PFSK-1 (cell line): Measurements from ENCODE around the gene KRT81.

ENCODE experiments used
- FOXP2 ChIP-seq: optimal IDR thresholded peaks from 2 replicates; pipeline ENCODE3; 2011; ENCODE audit warnings: borderline replicate concordance, control low read depth, inconsistent platforms; ENCODE audit not compliant: insufficient read depth; ENCODE audit errors: extremely low read length, extremely low read depth
- POLR2AphosphoS5 ChIP-seq: IDR thresholded peaks from 2 replicates; pipeline ENCODE4 v1.6.1; 2012; ENCODE audit warnings: low read depth, mild to moderate bottlenecking, control low read depth, low read length, moderate library complexity
- SIN3A ChIP-seq: IDR thresholded peaks from 2 replicates; pipeline ENCODE4 v1.6.1; 2012; ENCODE audit warnings: mild to moderate bottlenecking, low read length, moderate library complexity, borderline replicate concordance; ENCODE audit not compliant: insufficient read depth
- TAF1 ChIP-seq: IDR thresholded peaks from 2 replicates; pipeline ENCODE4 v1.6.1; 2012; ENCODE audit warnings: low read length, control low read depth, borderline replicate concordance; ENCODE audit not compliant: insufficient read depth
- TF ChIP-seq, protein P1 (sequence below), 2 experiments: IDR thresholded peaks; 2 replicates each; pipeline versions ENCODE4 v1.6.1 to v1.8.0; 2011 to 2012; ENCODE audit warnings: low read depth in 2 of 2, low read length in 2 of 2, control low read depth in 1 of 2, inconsistent platforms in 1 of 2, mild to moderate bottlenecking in 1 of 2, moderate library complexity in 1 of 2; ENCODE audit not compliant: insufficient read depth in 1 of 2

The KRT81 gene

DNA sequence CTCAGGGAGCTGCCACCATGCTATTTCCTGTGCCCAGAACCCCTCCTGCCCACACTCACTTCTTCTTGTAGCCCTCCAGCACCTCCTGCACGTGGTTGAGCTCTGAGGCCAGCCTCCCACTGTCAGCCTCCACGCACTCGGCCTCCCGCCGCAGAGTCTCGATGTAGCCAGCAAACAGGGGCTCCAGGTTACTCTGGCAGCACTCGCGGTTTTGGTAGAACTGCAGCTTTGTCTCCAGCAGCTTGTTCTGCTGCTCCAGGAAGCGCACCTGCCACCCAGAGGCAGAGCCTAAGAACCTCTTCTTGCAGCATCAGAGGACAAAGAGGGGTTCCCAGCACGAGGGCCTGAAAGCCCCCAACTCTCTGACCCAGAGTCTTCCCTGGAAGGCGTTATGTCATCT is 27.8 kb upstream of the KRT81 start:
- TF ChIP-seq SIN3A = no peak
- TF ChIP-seq FOXP2 = no peak
- no peak for TF ChIP-seq TAF1
- TF ChIP-seq, protein P1, sequence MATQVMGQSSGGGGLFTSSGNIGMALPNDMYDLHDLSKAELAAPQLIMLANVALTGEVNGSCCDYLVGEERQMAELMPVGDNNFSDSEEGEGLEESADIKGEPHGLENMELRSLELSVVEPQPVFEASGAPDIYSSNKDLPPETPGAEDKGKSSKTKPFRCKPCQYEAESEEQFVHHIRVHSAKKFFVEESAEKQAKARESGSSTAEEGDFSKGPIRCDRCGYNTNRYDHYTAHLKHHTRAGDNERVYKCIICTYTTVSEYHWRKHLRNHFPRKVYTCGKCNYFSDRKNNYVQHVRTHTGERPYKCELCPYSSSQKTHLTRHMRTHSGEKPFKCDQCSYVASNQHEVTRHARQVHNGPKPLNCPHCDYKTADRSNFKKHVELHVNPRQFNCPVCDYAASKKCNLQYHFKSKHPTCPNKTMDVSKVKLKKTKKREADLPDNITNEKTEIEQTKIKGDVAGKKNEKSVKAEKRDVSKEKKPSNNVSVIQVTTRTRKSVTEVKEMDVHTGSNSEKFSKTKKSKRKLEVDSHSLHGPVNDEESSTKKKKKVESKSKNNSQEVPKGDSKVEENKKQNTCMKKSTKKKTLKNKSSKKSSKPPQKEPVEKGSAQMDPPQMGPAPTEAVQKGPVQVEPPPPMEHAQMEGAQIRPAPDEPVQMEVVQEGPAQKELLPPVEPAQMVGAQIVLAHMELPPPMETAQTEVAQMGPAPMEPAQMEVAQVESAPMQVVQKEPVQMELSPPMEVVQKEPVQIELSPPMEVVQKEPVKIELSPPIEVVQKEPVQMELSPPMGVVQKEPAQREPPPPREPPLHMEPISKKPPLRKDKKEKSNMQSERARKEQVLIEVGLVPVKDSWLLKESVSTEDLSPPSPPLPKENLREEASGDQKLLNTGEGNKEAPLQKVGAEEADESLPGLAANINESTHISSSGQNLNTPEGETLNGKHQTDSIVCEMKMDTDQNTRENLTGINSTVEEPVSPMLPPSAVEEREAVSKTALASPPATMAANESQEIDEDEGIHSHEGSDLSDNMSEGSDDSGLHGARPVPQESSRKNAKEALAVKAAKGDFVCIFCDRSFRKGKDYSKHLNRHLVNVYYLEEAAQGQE (IDR thresholded peaks at IDR 0.05; ENCODE audit: insufficient read depth in 1 of 2, low read depth in 2 of 2, low read length in 2 of 2) = no peak
- no peak for TF ChIP-seq POLR2AphosphoS5

DNA sequence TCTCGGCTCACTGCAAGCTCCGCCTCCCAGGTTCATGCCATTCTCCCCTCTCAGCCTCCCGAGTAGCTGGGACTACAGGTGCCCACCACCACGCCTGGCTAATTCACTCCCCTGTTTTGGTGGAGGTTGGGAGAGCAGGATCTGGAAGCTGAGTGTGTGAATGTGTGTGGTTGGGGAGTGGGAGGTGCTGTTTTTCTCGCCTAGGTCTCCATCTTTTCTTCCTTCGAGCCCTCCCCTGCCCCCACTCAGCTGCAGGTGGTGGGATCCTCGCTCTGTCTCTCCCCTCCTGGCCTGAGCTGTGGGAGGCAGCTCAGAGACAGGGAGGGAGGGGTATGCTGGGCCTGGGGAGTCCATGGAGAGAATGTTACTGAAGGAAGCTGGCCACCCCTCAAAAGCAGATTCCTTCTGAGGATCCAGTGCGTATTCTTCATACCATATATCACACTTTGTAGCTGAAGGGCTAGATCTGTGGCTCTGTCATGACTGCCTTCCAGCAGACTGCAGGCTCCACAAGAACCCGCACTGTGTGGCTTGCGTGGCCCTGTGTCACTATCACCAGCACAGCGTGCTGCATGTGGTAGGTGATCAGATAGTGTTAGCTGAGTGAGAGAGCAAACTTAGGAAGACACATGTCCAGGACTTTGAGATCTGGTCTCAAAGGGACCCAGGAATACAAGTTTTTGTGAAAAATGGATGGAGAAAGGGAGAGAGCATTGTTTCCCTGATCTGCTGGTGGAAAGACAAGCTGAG is 27.1 kb upstream of the KRT81 start:
- no peak for TF ChIP-seq SIN3A

DNA sequence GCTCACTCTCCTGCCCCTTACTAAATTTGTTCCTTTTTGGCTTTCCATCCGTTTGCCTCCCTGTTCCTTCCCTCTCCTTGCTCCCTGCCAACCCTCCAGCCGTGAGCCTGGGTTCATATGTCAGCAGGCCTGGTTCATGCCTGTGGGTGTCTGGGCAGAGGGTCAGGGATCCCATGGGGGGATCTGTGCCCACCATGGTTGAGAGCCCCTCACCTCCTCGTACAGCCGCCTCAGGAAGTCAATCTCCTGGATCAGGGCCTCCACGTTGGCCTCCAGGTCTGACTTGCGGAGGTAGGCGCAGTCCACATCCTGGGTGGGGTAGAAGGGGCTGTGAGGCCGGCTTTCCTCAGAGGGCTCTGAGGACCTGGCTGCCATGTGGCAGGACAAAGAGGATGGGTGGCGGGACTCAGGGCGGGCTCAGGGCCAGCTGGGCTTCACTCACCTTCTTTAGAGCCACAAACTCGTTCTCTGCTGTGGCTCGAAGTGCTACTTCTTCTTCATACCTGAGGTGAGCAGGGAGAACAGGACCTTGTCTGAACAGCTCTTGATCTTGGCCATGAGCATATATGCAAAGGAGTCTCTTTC is 26.2 kb upstream of the KRT81 start:
- TF ChIP-seq TAF1 (no peak), POLR2AphosphoS5 (no peak), SIN3A (no peak), FOXP2 (no peak)
- TF ChIP-seq, protein P1 (IDR thresholded peaks at IDR 0.05; ENCODE audit: insufficient read depth in 1 of 2, low read depth in 2 of 2, low read length in 2 of 2) = no peak

DNA sequence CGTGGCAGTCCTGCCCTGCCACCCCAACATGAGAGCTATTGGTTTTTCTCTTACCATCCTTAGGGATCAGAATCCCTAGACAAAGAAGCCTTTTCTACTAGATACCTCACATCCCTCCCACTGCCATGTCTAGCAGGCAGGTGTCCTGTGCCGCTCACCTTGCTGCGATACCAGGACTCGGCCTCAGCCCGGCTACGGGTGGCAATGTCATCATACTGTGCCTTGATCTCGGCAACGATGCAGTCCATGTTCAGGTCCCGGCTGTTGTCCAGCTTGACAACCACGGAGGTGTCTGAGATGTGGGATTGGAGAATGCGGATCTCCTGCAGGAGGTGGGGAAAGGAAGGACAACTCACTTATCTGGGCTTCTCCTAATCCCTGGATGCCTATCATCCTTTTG is 25.4 kb upstream of the KRT81 start:
- TF ChIP-seq POLR2AphosphoS5 = no peak
- no peak for TF ChIP-seq SIN3A
- TF ChIP-seq, protein P1 (IDR thresholded peaks at IDR 0.05; ENCODE audit: insufficient read depth in 1 of 2, low read depth in 2 of 2, low read length in 2 of 2) = no peak
- no peak for TF ChIP-seq TAF1
- TF ChIP-seq FOXP2 = no peak

DNA sequence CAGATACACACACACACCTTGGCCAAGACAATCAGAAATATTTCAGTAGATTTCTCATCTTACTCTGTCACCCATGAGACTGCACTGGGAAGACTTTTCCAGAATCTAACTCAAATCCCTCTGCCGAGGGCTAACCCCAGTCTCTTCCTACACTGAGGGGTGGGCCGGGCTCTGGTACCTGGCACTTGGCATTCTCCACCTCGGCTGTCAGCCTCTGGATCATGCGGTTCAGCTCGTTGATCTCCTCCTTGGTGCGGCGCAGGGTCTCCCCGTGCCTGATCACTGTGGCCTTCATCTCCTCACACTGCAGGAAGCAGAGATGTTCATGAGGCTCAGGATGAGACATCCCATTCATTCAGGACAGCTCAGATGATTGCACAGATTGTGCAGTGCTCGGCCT is 25.0 kb upstream of the KRT81 start:
- TF ChIP-seq, protein P1 (IDR thresholded peaks at IDR 0.05; ENCODE audit: insufficient read depth in 1 of 2, low read depth in 2 of 2, low read length in 2 of 2) = no peak
- TF ChIP-seq POLR2AphosphoS5 (no peak), SIN3A (no peak), TAF1 (no peak), FOXP2 (no peak)
